ENCODE results near the gene SRC. TPM values are rescaled to one million over a fixed set of nuclear protein-coding genes. Genes with fewer than 3 reads are reported as not detected.
A peak's percentile ranks its signal among the peaks of the same experiment; 100 is the strongest.

The SRC gene
- total and polyA plus RNA-seq, 2 of the 8 experiments (the other 6 are each of a cell fraction or from before 2014, with no cell fraction given), result 27.6 to 28.8 TPM

DNA sequence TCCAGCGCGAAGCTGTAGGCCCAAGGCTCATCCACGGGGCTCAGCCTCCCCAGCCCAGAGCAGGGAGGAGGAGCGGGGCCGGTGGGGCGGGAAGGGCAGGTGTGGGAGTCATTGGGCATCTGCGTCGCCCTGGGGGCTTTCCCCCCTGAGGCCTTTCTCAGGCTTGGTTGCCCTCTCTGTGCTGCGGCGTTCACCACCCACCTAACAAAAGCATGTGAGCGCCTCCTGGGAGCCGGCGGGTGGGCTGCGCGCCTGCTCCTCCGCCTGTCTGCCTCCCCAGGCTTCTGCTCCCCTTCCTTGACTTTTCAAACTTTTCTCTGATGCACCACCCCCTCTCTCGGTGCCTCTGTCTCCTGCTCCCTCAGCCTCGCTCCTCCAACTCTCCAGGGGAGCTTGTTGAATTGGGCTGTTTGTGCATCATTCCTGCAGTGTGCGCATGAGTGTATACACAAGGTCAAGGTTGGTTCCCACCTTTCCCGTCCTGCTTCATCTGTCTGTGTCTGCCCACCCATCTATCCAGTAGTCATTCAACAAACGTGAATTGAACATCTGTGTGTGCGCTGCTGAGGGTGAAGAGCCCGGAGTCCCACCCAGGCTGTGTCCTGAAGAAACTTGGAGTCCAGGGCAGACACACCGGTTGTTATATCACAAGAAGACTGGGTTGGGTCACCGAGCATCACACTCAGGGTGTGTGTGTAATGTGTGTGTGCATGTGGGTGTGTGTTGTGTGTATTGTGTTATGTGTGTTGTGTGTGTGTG lies 92.7 kb downstream of the SRC start:
- FAIRE-seq (no peak), DNase-seq (ENCODE audit: low read depth in 1 of 2, low spot score in 2 of 2) (no peak)
- H3K27ac ChIP-seq (ENCODE audit: low read depth, low read length), result no peak overlapping the region
- H3K79me2 ChIP-seq (ENCODE audit: control insufficient read depth in 1 of 2, insufficient read depth in 2 of 2, low read length in 2 of 2), result no peaks in the 10 kb centered on the region
- H3K23me2 ChIP-seq (ENCODE audit: low read depth, low read length), result peaks cover 7% of the 10 kb centered on the region; the same call in 1 of the 2 replicates
- no peak overlapping the region for H3K23ac ChIP-seq (ENCODE audit: insufficient read length)
- H3K9me3 ChIP-seq (ENCODE audit: insufficient read depth in 2 of 2, low read depth in 1 of 2, low read length in 1 of 2), result no peaks in the 10 kb centered on the region
- H2BK120ac ChIP-seq (replicated peaks; ENCODE audit: low read depth, low read length), result no peak overlapping the region
- 0 out of 2 replicates have a peak overlapping the region, but pooled peaks have one; percentile 61 for H2BK15ac ChIP-seq (ENCODE audit: low read length)
- H3K56ac ChIP-seq (replicated peaks; ENCODE audit: insufficient read length, low read depth, low read length), result no peak overlapping the region
- H4K8ac ChIP-seq (ENCODE audit: extremely low read depth, insufficient read depth, low read length), result no peak overlapping the region
- peak overlapping the region; percentile 2; the same call in 1 of the 2 replicates for H2AK5ac ChIP-seq (ENCODE audit: low read depth, low read length)
- no peak overlapping the region for H3K4me2 ChIP-seq (ENCODE audit: insufficient read depth in 1 of 2, low read depth in 2 of 2, low read length in 2 of 2)
- WGBS, 2 experiments (ENCODE audit: extremely low coverage in 1 of 2, insufficient coverage in 1 of 2, insufficient read length in 1 of 2, insufficient replicate concordance in 2 of 2, low coverage in 1 of 2, low lambda C conversion rate in 2 of 2, missing lambda C conversion rate in 1 of 2), result 80% methylated on average over 18 of the region's 25 CpGs; no CpG with 5 or more reads in 1 of the 2 experiments
- no peak overlapping the region for H2AFZ ChIP-seq (ENCODE audit: low read length)
- H4K5ac ChIP-seq (ENCODE audit: insufficient read length, low read depth, low read length), result peak overlapping the region; percentile 25
- no peak overlapping the region for H3K4me3 ChIP-seq (ENCODE audit: extremely low read depth in 1 of 4, insufficient read depth in 2 of 4, low read depth in 3 of 4, low read length in 4 of 4)
- POLR2A ChIA-PET (ENCODE audit: partially characterized antibody), result interaction anchor here (0.7 kb wide), 1 partner anchor 16 kb away, joined by 3 read pairs; no protein-coding TSS in a partner anchor
- peak overlapping the region; percentile 41 for H3K4ac ChIP-seq (replicated peaks; ENCODE audit: insufficient read length, low read depth, low read length)
- H3K9ac ChIP-seq (replicated peaks in 1 of 4; ENCODE audit: extremely low read depth in 1 of 4, low read depth in 3 of 4, low read length in 3 of 4), result no peak overlapping the region
- no peak overlapping the region for H3K14ac ChIP-seq (ENCODE audit: insufficient read length)
- H3K18ac ChIP-seq (ENCODE audit: extremely low read depth, low read length), result 0 out of 2 replicates have a peak overlapping the region, but pooled peaks have one; percentile 48
- H4K20me1 ChIP-seq (replicated peaks in 1 of 2; ENCODE audit: control insufficient read depth in 1 of 2, insufficient read depth in 2 of 2, low read length in 2 of 2), result peaks cover 0 to 3% of the 10 kb centered on the region in 2 experiments
- H2BK5ac ChIP-seq (ENCODE audit: low read depth, low read length), result 0 out of 2 replicates have a peak overlapping the region, but pooled peaks have one; percentile 16
- no peaks in the 10 kb centered on the region for H3K36me3 ChIP-seq (ENCODE audit: control insufficient read depth in 2 of 4, insufficient read depth in 4 of 4, low read length in 3 of 4)
- H3K79me1 ChIP-seq (ENCODE audit: low read depth, low read length), result no peaks in the 10 kb centered on the region
- peak overlapping the region; percentile 17; the same call in 1 of the 2 replicates for H2BK12ac ChIP-seq (ENCODE audit: low read depth, low read length)
- H2BK20ac ChIP-seq (ENCODE audit: low read length), result 0 out of 2 replicates have a peak overlapping the region, but pooled peaks have one; percentile 61
- H4K91ac ChIP-seq (replicated peaks; ENCODE audit: insufficient read length, low read length), result peak overlapping the region; percentile 92
- CTCF ChIA-PET (ENCODE audit: partially characterized antibody), result interaction anchor here (1.3 kb wide), 1 partner anchor 95 kb away, joined by 4 read pairs; no protein-coding TSS in a partner anchor
- H3K27me3 ChIP-seq (replicated peaks in 1 of 4; ENCODE audit: control insufficient read depth in 3 of 4, extremely low read depth in 1 of 4, insufficient read depth in 3 of 4, low read length in 3 of 4), result 0 out of 7 replicates have a peak, but pooled peaks cover 0 to 3% (median 0%) of the 10 kb centered on the region in 4 experiments
- peaks cover 0 to 14% (median 1%) of the 10 kb centered on the region in 4 experiments; a peak in 3 of 7 replicates for H3K4me1 ChIP-seq (replicated peaks in 1 of 4; ENCODE audit: control insufficient read depth in 3 of 4, insufficient read depth in 4 of 4, low read length in 3 of 4)
- TF ChIP-seq TAF7 (optimal IDR thresholded peaks at IDR 0.05; ENCODE audit: borderline replicate concordance, low read depth, low read length) (no peak), ZNF274 (IDR thresholded peaks at IDR 0.05; ENCODE audit: borderline replicate concordance, extremely low read depth, low read length) (no peak), CBX8 (IDR thresholded peaks at IDR 0.05; ENCODE audit: borderline replicate concordance, low read depth, low read length) (no peak), SP4 (IDR thresholded peaks at IDR 0.05; ENCODE audit: low read length) (no peak), EZH2 (IDR thresholded peaks at IDR 0.05; ENCODE audit: low read depth, low read length, severe bottlenecking) (no peak), EGR1 (IDR thresholded peaks at IDR 0.05; ENCODE audit: borderline replicate concordance, low read depth, low read length) (no peak), TBP (IDR thresholded peaks at IDR 0.05; ENCODE audit: low read depth, low read length) (no peak), CEBPB (IDR thresholded peaks at IDR 0.05; ENCODE audit: low read depth, low read length) (no peak), POLR2AphosphoS5 (IDR thresholded peaks at IDR 0.05; ENCODE audit: low read depth, low read length) (no peak), GTF2F1 (IDR thresholded peaks at IDR 0.05; ENCODE audit: borderline replicate concordance, low read depth, low read length) (no peak), SP1 (IDR thresholded peaks at IDR 0.05; ENCODE audit: low read depth, low read length) (no peak), SIX5 (IDR thresholded peaks at IDR 0.05; ENCODE audit: low read depth, low read length) (no peak), YY1 (IDR thresholded peaks at IDR 0.05; ENCODE audit: low read depth, low read length) (no peak)

Data from H1 (cell line).